HepG2 (cell line): ENCODE results near the gene SOCS1. TPM values are rescaled to one million over a fixed set of nuclear protein-coding genes. Genes with fewer than 3 reads are reported as not detected.

ENCODE experiments used
- CHD2 ChIP-seq: IDR thresholded peaks from 2 replicates; pipeline ENCODE4 v1.6.1; 2011; ENCODE audit warnings: low read depth, low read length, improper control_type of control experiment
- FOXK2 ChIP-seq: fragments of 450-650 bp; IDR thresholded peaks from 2 replicates; pipeline ENCODE4 v1.6.1; 2016
- MED13 ChIP-seq: sonication (generic); formaldehyde crosslinking; IDR thresholded peaks from 2 replicates; pipeline ENCODE4 v1.5.0; 2020; ENCODE audit warnings: missing genetic modification reagents
- NCOA1 ChIP-seq: sonication (generic); formaldehyde crosslinking; IDR thresholded peaks from 2 replicates; pipeline ENCODE4 v1.9.0; 2021; ENCODE audit warnings: missing genetic modification reagents
- NFIC ChIP-seq: IDR thresholded peaks from 2 replicates; pipeline ENCODE4 v1.6.1; 2012; ENCODE audit warnings: mild to moderate bottlenecking, low read length, inconsistent platforms
- NR2F2 ChIP-seq: IDR thresholded peaks from 2 replicates; pipeline ENCODE4 v1.6.1; 2012; ENCODE audit warnings: low read depth, inconsistent platforms, borderline replicate concordance
- PAF1 ChIP-seq: IDR thresholded peaks from 2 replicates; pipeline ENCODE4 v1.6.1; 2016; ENCODE audit warnings: missing genetic modification reagents, missing compliant biosample characterization
- POLR2AphosphoS5 ChIP-seq: IDR thresholded peaks from 2 replicates; pipeline ENCODE4 v1.6.1; 2012; ENCODE audit warnings: low read depth, low read length
- SNRNP70 ChIP-seq: fragments of 200-400 bp; formaldehyde crosslinking; IDR thresholded peaks from 2 replicates; pipeline ENCODE4 v1.6.1; 2017; ENCODE audit warnings: mild to moderate bottlenecking, low read depth, low read length, moderate library complexity
- TBX3 ChIP-seq: fragments of 450-650 bp; IDR thresholded peaks from 2 replicates; pipeline ENCODE4 v1.6.1; 2017; ENCODE audit warnings: antibody characterized with exemption, mild to moderate bottlenecking, inconsistent platforms, borderline replicate concordance
- ZBTB33 ChIP-seq: sonication (generic); formaldehyde crosslinking; IDR thresholded peaks from 2 replicates; pipeline ENCODE4 v1.4.0; 2020; ENCODE audit warnings: missing genetic modification reagents
- ZBTB39 ChIP-seq: sonication (generic); formaldehyde crosslinking; IDR thresholded peaks from 2 replicates; pipeline ENCODE4 v1.5.0; 2020; ENCODE audit warnings: missing genetic modification reagents
- ZNF180 ChIP-seq: sonication (generic); formaldehyde crosslinking; IDR thresholded peaks from 2 replicates; pipeline ENCODE4 v1.4.0; 2020; ENCODE audit warnings: low read depth, missing genetic modification reagents, borderline replicate concordance
- ZNF296 ChIP-seq: sonication (generic); formaldehyde crosslinking; conservative IDR thresholded peaks from 2 replicates; pipeline ENCODE4 v1.5.0; 2020; ENCODE audit warnings: mild to moderate bottlenecking, missing genetic modification reagents
- ZNF335 ChIP-seq: sonication (generic); formaldehyde crosslinking; IDR thresholded peaks from 2 replicates; pipeline ENCODE4 v1.4.0; 2020; ENCODE audit warnings: missing genetic modification reagents
- ZNF431 ChIP-seq: sonication (generic); formaldehyde crosslinking; IDR thresholded peaks from 2 replicates; pipeline ENCODE4 v1.9.0; 2022; ENCODE audit warnings: missing genetic modification reagents, low read depth, mild to moderate bottlenecking, borderline replicate concordance
- ZSCAN21 ChIP-seq: sonication (generic); formaldehyde crosslinking; IDR thresholded peaks from 2 replicates; pipeline ENCODE4 v1.8.0; 2022; ENCODE audit warnings: mild to moderate bottlenecking, missing genetic modification reagents, moderate library complexity, borderline replicate concordance
- ZSCAN25 ChIP-seq: sonication (generic); formaldehyde crosslinking; IDR thresholded peaks from 2 replicates; pipeline ENCODE4 v1.8.0; 2022; ENCODE audit warnings: mild to moderate bottlenecking, missing genetic modification reagents
- polyA plus RNA-seq, 8 experiments: library from polyadenylated mRNA; depleted of rRNA in 3 of 8; stranded (reverse) in 7 of 8; unstranded in 1 of 8; fragments of >200 nt; fragmentation: Illumina TruSeq in 4 of 8; extraction: Trizol in 4 of 8; gene quantifications; 2 replicates each; pipeline versions ENCODE4 v1.2.1 to v1.2.3, GENCODE V29; 2011 to 2016; ENCODE audit warnings: low read depth in 4 of 8, missing spikeins in 1 of 8, mixed read lengths in 1 of 8; ENCODE audit not compliant: insufficient read depth in 1 of 8
- total RNA-seq, 5 experiments: library from RNA; depleted of rRNA; stranded (reverse); fragments of >200 nt; fragmentation: Illumina TruSeq; extraction: Trizol; gene quantifications; 2 replicates each; pipeline ENCODE4 v1.2.3, GENCODE V29; 2016; ENCODE audit warnings: low read depth in 1 of 5
- TF ChIP-seq, protein P1 (sequence below): sonication (generic); formaldehyde crosslinking; IDR thresholded peaks from 2 replicates; pipeline ENCODE4 v1.8.0; 2022; ENCODE audit warnings: mild to moderate bottlenecking, missing genetic modification reagents

The SOCS1 gene
- total and polyA plus RNA-seq, 2 of the 13 experiments (the other 11 are each of a cell fraction or from before 2014, with no cell fraction given): 5.3 to 6.3 TPM

GRCh38 chr16:11254913-11255736 is 879 bp downstream of the SOCS1 start (continued):
- peak; percentile 84 for TF ChIP-seq ZBTB33 (CRISPR knock-in tag)
- TF ChIP-seq TBX3: no peak
- no peak for TF ChIP-seq ZNF335 (CRISPR knock-in tag)
- no peak; the same call in 1 of the 2 replicates for TF ChIP-seq ZSCAN21 (CRISPR knock-in tag)
- 0 out of 2 replicates have a peak, but pooled peaks have one; percentile 3 for TF ChIP-seq NR2F2
- TF ChIP-seq PAF1 (CRISPR knock-in tag): no peak
- TF ChIP-seq ZSCAN25: no peak
- TF ChIP-seq, protein P1, sequence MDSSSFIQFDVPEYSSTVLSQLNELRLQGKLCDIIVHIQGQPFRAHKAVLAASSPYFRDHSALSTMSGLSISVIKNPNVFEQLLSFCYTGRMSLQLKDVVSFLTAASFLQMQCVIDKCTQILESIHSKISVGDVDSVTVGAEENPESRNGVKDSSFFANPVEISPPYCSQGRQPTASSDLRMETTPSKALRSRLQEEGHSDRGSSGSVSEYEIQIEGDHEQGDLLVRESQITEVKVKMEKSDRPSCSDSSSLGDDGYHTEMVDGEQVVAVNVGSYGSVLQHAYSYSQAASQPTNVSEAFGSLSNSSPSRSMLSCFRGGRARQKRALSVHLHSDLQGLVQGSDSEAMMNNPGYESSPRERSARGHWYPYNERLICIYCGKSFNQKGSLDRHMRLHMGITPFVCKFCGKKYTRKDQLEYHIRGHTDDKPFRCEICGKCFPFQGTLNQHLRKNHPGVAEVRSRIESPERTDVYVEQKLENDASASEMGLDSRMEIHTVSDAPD: no peak
- no peak for TF ChIP-seq FOXK2
- no peak for TF ChIP-seq CHD2
- peak; percentile 29; the same call in 1 of the 2 replicates for TF ChIP-seq SNRNP70
- TF ChIP-seq ZBTB39: no peak
- TF ChIP-seq ZNF180 (CRISPR knock-in tag): 0 out of 2 replicates have a peak, but pooled peaks have one; percentile 25
- TF ChIP-seq NFIC: no peak
- TF ChIP-seq POLR2AphosphoS5: no peak
- TF ChIP-seq MED13: 0 out of 2 replicates have a peak, but pooled peaks have one; percentile 12
- no peak for TF ChIP-seq NCOA1
- 0 out of 2 replicates have a peak, but pooled peaks have one; percentile 20 for TF ChIP-seq ZNF431 (CRISPR knock-in tag)
- no peak for TF ChIP-seq ZNF296 (CRISPR knock-in tag)
